ENCODE data around the gene WDR46.

WDR46 gene

GRCh38 chr6:33320315-33321181 lies 31.5 kb upstream of the WDR46 start (continued):
- TF ChIP-seq ZBTB26 (tag by site-specific recombination; optimal IDR thresholded peaks at IDR 0.05): peak; percentile 16
- peak; percentile 68 for TF ChIP-seq SCRT2 (tag by site-specific recombination; IDR thresholded peaks at IDR 0.05)
- TF ChIP-seq ZBTB17 (tag by site-specific recombination; IDR thresholded peaks at IDR 0.05): peak; percentile 81
- no peak for TF ChIP-seq ZNF701 (tag by site-specific recombination; IDR thresholded peaks at IDR 0.05)
- TF ChIP-seq SP3 (tag by site-specific recombination; IDR thresholded peaks at IDR 0.05): peak; percentile 40
- TF ChIP-seq ZBTB44 (tag by site-specific recombination; IDR thresholded peaks at IDR 0.05): peak; percentile 35; the same call in 1 of the 2 replicates
- no peak; the same call in 1 of the 2 replicates for TF ChIP-seq KLF8 (tag by site-specific recombination; IDR thresholded peaks at IDR 0.05)
- no peak for TF ChIP-seq HOXC10 (CRISPR knock-in tag; IDR thresholded peaks at IDR 0.05)
- no peak for TF ChIP-seq ZNF146 (tag by site-specific recombination; IDR thresholded peaks at IDR 0.05)
- TF ChIP-seq ZBTB49 (tag by site-specific recombination; IDR thresholded peaks at IDR 0.05; ENCODE audit: low read depth): no peak
- TF ChIP-seq REPIN1 (tag by site-specific recombination; IDR thresholded peaks at IDR 0.05; ENCODE audit: low read depth): 0 out of 2 replicates have a peak, but pooled peaks have one; percentile 78
- no peak for TF ChIP-seq KLF1 (tag by site-specific recombination; IDR thresholded peaks at IDR 0.05)
- TF ChIP-seq ZNF473 (tag by site-specific recombination; IDR thresholded peaks at IDR 0.05): no peak
- peak; percentile 97 for TF ChIP-seq ATF2 (tag by site-specific recombination; IDR thresholded peaks at IDR 0.05; ENCODE audit: low read depth)
- TF ChIP-seq ZNF335 (tag by site-specific recombination; conservative IDR thresholded peaks at IDR 0.05): peak; percentile 58
- TF ChIP-seq ZSCAN5A (tag by site-specific recombination; IDR thresholded peaks at IDR 0.05): 0 out of 2 replicates have a peak, but pooled peaks have one; percentile 19
- no peak for TF ChIP-seq ZNF266 (tag by site-specific recombination; IDR thresholded peaks at IDR 0.05; ENCODE audit: low read depth)
- TF ChIP-seq EGR2 (tag by site-specific recombination; IDR thresholded peaks at IDR 0.05; ENCODE audit: low read depth): 0 out of 2 replicates have a peak, but pooled peaks have one; percentile 33
- TF ChIP-seq ZNF433 (tag by site-specific recombination; IDR thresholded peaks at IDR 0.05; ENCODE audit: low read depth): no peak
- no peak for TF ChIP-seq BCL6B (tag by site-specific recombination; IDR thresholded peaks at IDR 0.05)
- no peak; the same call in 1 of the 2 replicates for TF ChIP-seq SP2 (tag by site-specific recombination; IDR thresholded peaks at IDR 0.05)
- no peak for TF ChIP-seq ZNF121 (tag by site-specific recombination; IDR thresholded peaks at IDR 0.05)
- no peak for TF ChIP-seq ZNF148 (tag by site-specific recombination; IDR thresholded peaks at IDR 0.05; ENCODE audit: borderline replicate concordance)
- TF ChIP-seq GLIS1 (tag by site-specific recombination; IDR thresholded peaks at IDR 0.05): peak; percentile 64
- TF ChIP-seq ZNF18 (tag by site-specific recombination; IDR thresholded peaks at IDR 0.05): no peak

Data from HEK293 (cell line).